H1 (cell line): Measurements from ENCODE around the gene RBM4B. TPM values are rescaled to one million over a fixed set of nuclear protein-coding genes. Genes with fewer than 3 reads are reported as not detected.

Experiments used
- CTCF ChIA-PET: fragments of 300-600 bp; sonication (Branson Sonifier 250); formaldehyde crosslinking; loops from one replicate; lab custom pipeline; 2021; ENCODE audit not compliant: partially characterized antibody; lab: Charles Lee
- POLR2A ChIA-PET: fragments of 300-600 bp; sonication (Branson Sonifier 250); formaldehyde crosslinking; loops from one replicate; lab custom pipeline; 2021; ENCODE audit warnings: inconsistent platforms; ENCODE audit not compliant: partially characterized antibody; lab: Charles Lee
- DNase-seq, 2 experiments: peaks; one replicate each; pipeline versions ENCODE4 v3.0.0 to v3.0.0-alpha.2; 2010 to 2022; ENCODE audit warnings: low spot score in 2 of 2, low read depth in 1 of 2, mixed read lengths in 1 of 2
- FAIRE-seq: peaks from 2 replicates; lab custom pipeline; 2011; peaks lifted over from hg19 to GRCh38; lab: Jason Lieb, UNC
- H2AFZ ChIP-seq: 2 replicates; pipeline ENCODE4 v1.8.1; 2012; ENCODE audit warnings: low read length, inconsistent platforms
- H2AK5ac ChIP-seq: 2 replicates; pipeline ENCODE4 v1.6.1; 2013; ENCODE audit warnings: low read depth, low read length
- H2BK120ac ChIP-seq: replicated peaks from 2 replicates; pipeline ENCODE3; 2013; ENCODE audit warnings: low read depth, low read length, inconsistent platforms
- H2BK12ac ChIP-seq: 2 replicates; pipeline ENCODE4 v1.6.1; 2013; ENCODE audit warnings: low read depth, low read length
- H2BK15ac ChIP-seq: 2 replicates; pipeline ENCODE4 v1.6.1; 2013; ENCODE audit warnings: low read length
- H2BK20ac ChIP-seq: 2 replicates; pipeline ENCODE4 v1.6.1; 2013; ENCODE audit warnings: low read length
- H2BK5ac ChIP-seq: 2 replicates; pipeline ENCODE4 v1.6.1; 2013; ENCODE audit warnings: low read depth, low read length
- H3K14ac ChIP-seq: 2 replicates; pipeline ENCODE4 v1.6.1; 2013; ENCODE audit warnings: inconsistent platforms; ENCODE audit not compliant: insufficient read length
- H3K18ac ChIP-seq: 2 replicates; pipeline ENCODE4 v1.6.1; 2013; ENCODE audit warnings: low read length; ENCODE audit errors: extremely low read depth
- H3K23ac ChIP-seq: 2 replicates; pipeline ENCODE4 v1.6.1; 2013; ENCODE audit warnings: inconsistent platforms; ENCODE audit not compliant: insufficient read length
- H3K23me2 ChIP-seq: 2 replicates; pipeline ENCODE4 v1.6.1; 2013; ENCODE audit warnings: low read depth, low read length
- H3K27ac ChIP-seq: 2 replicates; pipeline ENCODE4 v1.6.1; 2011; ENCODE audit warnings: low read depth, low read length, inconsistent platforms
- H3K27me3 ChIP-seq, 4 experiments: replicated peaks in 1 of 4; 1 replicate in 1 of 4; 2 replicates in 3 of 4; pipeline versions ENCODE4 v1.6.1 to v1.8.1; 2011 to 2013; ENCODE audit warnings: low read length in 3 of 4, mild to moderate bottlenecking in 3 of 4, inconsistent platforms in 2 of 4, mixed read lengths in 2 of 4, moderate library complexity in 1 of 4; ENCODE audit not compliant: control insufficient read depth in 3 of 4, insufficient read depth in 3 of 4; ENCODE audit errors: extremely low read depth in 1 of 4
- H3K36me3 ChIP-seq, 4 experiments: 2 replicates each; pipeline versions ENCODE4 v1.6.1 to v1.8.1; 2011 to 2013; ENCODE audit warnings: mild to moderate bottlenecking in 4 of 4, low read length in 3 of 4, moderate library complexity in 2 of 4, control low read depth in 1 of 4, inconsistent platforms in 1 of 4; ENCODE audit not compliant: insufficient read depth in 4 of 4, control insufficient read depth in 2 of 4
- H3K4ac ChIP-seq: replicated peaks from 2 replicates; pipeline ENCODE3; 2013; ENCODE audit warnings: low read length, low read depth, mixed read lengths, inconsistent platforms; ENCODE audit not compliant: insufficient read length
- H3K4me1 ChIP-seq, 4 experiments: replicated peaks in 1 of 4; 1 replicate in 1 of 4; 2 replicates in 3 of 4; pipeline versions ENCODE4 v1.6.1 to v1.8.1; 2011 to 2013; ENCODE audit warnings: low read length in 3 of 4, inconsistent platforms in 2 of 4, mixed read lengths in 1 of 4; ENCODE audit not compliant: insufficient read depth in 4 of 4, control insufficient read depth in 3 of 4
- H3K4me2 ChIP-seq, 2 experiments: 2 replicates each; pipeline versions ENCODE4 v1.6.1 to v1.8.1; 2011 to 2013; ENCODE audit warnings: low read depth in 2 of 2, low read length in 2 of 2, control low read depth in 1 of 2, inconsistent platforms in 1 of 2, mild to moderate bottlenecking in 1 of 2; ENCODE audit not compliant: insufficient read depth in 1 of 2
- H3K4me3 ChIP-seq, 4 experiments: fragments of 200-600, 300-600 bp in 1 of 4; sonication (generic), shearing (Covaris generic), sonication (Bioruptor Twin) in 1 of 4; 2 replicates each; pipeline versions ENCODE4 v1.5.1 to v1.8.1; 2011 to 2016; ENCODE audit warnings: low read length in 4 of 4, low read depth in 3 of 4, control low read depth in 2 of 4, inconsistent platforms in 2 of 4, mild to moderate bottlenecking in 2 of 4, mixed read lengths in 1 of 4, moderate library complexity in 1 of 4; ENCODE audit not compliant: insufficient read depth in 2 of 4; ENCODE audit errors: extremely low read depth in 1 of 4
- H3K56ac ChIP-seq: replicated peaks from 2 replicates; pipeline ENCODE3; 2013; ENCODE audit warnings: low read depth, mild to moderate bottlenecking, mixed read lengths, low read length, inconsistent platforms; ENCODE audit not compliant: insufficient read length
- H3K79me1 ChIP-seq: 2 replicates; pipeline ENCODE4 v1.6.1; 2013; ENCODE audit warnings: low read depth, low read length, control low read depth
- H3K79me2 ChIP-seq, 2 experiments: 2 replicates each; pipeline versions ENCODE4 v1.6.1 to v1.8.1; 2012 to 2013; ENCODE audit warnings: low read length in 2 of 2, mild to moderate bottlenecking in 2 of 2, inconsistent platforms in 1 of 2; ENCODE audit not compliant: insufficient read depth in 2 of 2, control insufficient read depth in 1 of 2
- H3K9ac ChIP-seq, 4 experiments: replicated peaks in 1 of 4; 1 replicate in 1 of 4; 2 replicates in 3 of 4; pipeline versions ENCODE4 v1.6.1 to v1.8.1; 2011 to 2013; ENCODE audit warnings: low read depth in 3 of 4, low read length in 3 of 4, control low read depth in 2 of 4, mild to moderate bottlenecking in 2 of 4, moderate library complexity in 2 of 4, inconsistent platforms in 1 of 4; ENCODE audit errors: extremely low read depth in 1 of 4
- H3K9me3 ChIP-seq, 2 experiments: 2 replicates each; pipeline versions ENCODE4 v1.6.1 to v1.8.1; 2012 to 2013; ENCODE audit warnings: mild to moderate bottlenecking in 2 of 2, moderate library complexity in 2 of 2, control low read depth in 1 of 2, inconsistent platforms in 1 of 2, low read depth in 1 of 2, low read length in 1 of 2, mixed read lengths in 1 of 2; ENCODE audit not compliant: insufficient read depth in 2 of 2
- H4K20me1 ChIP-seq, 2 experiments: replicated peaks in 1 of 2; 2 replicates each; pipeline versions ENCODE3 to v1.8.1; 2011 to 2013; ENCODE audit warnings: inconsistent platforms in 2 of 2, low read length in 2 of 2, mild to moderate bottlenecking in 1 of 2; ENCODE audit not compliant: insufficient read depth in 2 of 2, control insufficient read depth in 1 of 2
- H4K5ac ChIP-seq: 2 replicates; pipeline ENCODE4 v1.6.1; 2013; ENCODE audit warnings: low read length, low read depth, mixed read lengths, inconsistent platforms; ENCODE audit not compliant: insufficient read length
- H4K8ac ChIP-seq: 2 replicates; pipeline ENCODE4 v1.8.0; 2013; ENCODE audit warnings: mild to moderate bottlenecking, moderate library complexity, low read length, inconsistent platforms; ENCODE audit not compliant: insufficient read depth; ENCODE audit errors: extremely low read depth
- H4K91ac ChIP-seq: replicated peaks from 2 replicates; pipeline ENCODE3; 2013; ENCODE audit warnings: low read length, mixed read lengths, inconsistent platforms; ENCODE audit not compliant: insufficient read length
- BACH1 ChIP-seq: IDR thresholded peaks from 2 replicates; pipeline ENCODE4 v1.6.1; 2012; ENCODE audit warnings: low read length, improper control_type of control experiment
- BRCA1 ChIP-seq: IDR thresholded peaks from 2 replicates; pipeline ENCODE4 v1.6.1; 2012; ENCODE audit warnings: low read depth, low read length, improper control_type of control experiment
- CHD2 ChIP-seq: IDR thresholded peaks from 2 replicates; pipeline ENCODE4 v1.6.1; 2012; ENCODE audit warnings: low read length, improper control_type of control experiment
- CREB1 ChIP-seq: IDR thresholded peaks from 2 replicates; pipeline ENCODE4 v1.6.1; 2012; ENCODE audit warnings: inconsistent platforms
- RAD21 ChIP-seq, 2 experiments: IDR thresholded peaks in 1 of 2; conservative IDR thresholded peaks in 1 of 2; 2 replicates each; pipeline ENCODE4 v1.6.1; 2011; ENCODE audit warnings: low read depth in 2 of 2, low read length in 2 of 2, improper control_type of control experiment in 1 of 2, inconsistent platforms in 1 of 2, mild to moderate bottlenecking in 1 of 2, moderate library complexity in 1 of 2
- RBBP5 ChIP-seq: IDR thresholded peaks from 2 replicates; pipeline ENCODE4 v1.7.1; 2012; ENCODE audit warnings: low read depth, mild to moderate bottlenecking, inconsistent platforms, low read length, moderate library complexity, borderline replicate concordance
- RFX5 ChIP-seq: IDR thresholded peaks from 2 replicates; pipeline ENCODE4 v1.6.1; 2011; ENCODE audit warnings: low read depth, low read length, improper control_type of control experiment, borderline replicate concordance
- TAF1 ChIP-seq: IDR thresholded peaks from 2 replicates; pipeline ENCODE4 v1.6.1; 2011; ENCODE audit warnings: mild to moderate bottlenecking, low read depth, low read length
- TEAD4 ChIP-seq: IDR thresholded peaks from 2 replicates; pipeline ENCODE4 v1.6.1; 2012; ENCODE audit warnings: low read depth, low read length, inconsistent platforms, mixed read lengths
- YY1 ChIP-seq: IDR thresholded peaks from 2 replicates; pipeline ENCODE4 v1.6.1; 2011; ENCODE audit warnings: low read depth, mild to moderate bottlenecking, low read length
- WGBS, 2 experiments: shearing (Covaris generic) in 1 of 2; methylation state at CpG; one replicate each; pipeline versions ENCODE4 v1.1.6 to v1.1.7; 2013 to 2015; ENCODE audit warnings: low lambda C conversion rate in 2 of 2, mixed read lengths in 2 of 2, inconsistent platforms in 1 of 2, low coverage in 1 of 2, missing lambda C conversion rate in 1 of 2; ENCODE audit not compliant: insufficient replicate concordance in 2 of 2, insufficient coverage in 1 of 2, insufficient read length in 1 of 2; ENCODE audit errors: extremely low coverage in 1 of 2, missing lambda C conversion rate in 1 of 2; 5-methylcytosine and 5-hydroxymethylcytosine counted together
- polyA plus RNA-seq, 7 experiments: library from polyadenylated mRNA; depleted of rRNA in 3 of 7; stranded (reverse) in 5 of 7; unstranded in 2 of 7; fragments of >200 nt in 5 of 7; fragments of 200-250 nt in 2 of 7; gene quantifications; 1 replicate in 5 of 7; 2 replicates in 1 of 7; 4 replicates in 1 of 7; pipeline versions ENCODE4 v1.2.1 to v1.2.3, GENCODE V29; 2011 to 2013; ENCODE audit warnings: missing spikeins in 2 of 7, mixed read lengths in 2 of 7
- total RNA-seq: library from RNA; stranded (reverse); fragmentation: NEBNext Ultra II Directional; extraction: Animal tissue kit (Norgen Biotek cat#: 25700); gene quantifications from 2 replicates; pipeline ENCODE4 v1.2.1, GENCODE V29; 2021

Gene RBM4B
- total and polyA plus RNA-seq, 2 of the 8 experiments (the other 6 are each of a cell fraction or from before 2014, with no cell fraction given), result 27.5 to 30.5 TPM

- Histone ChIP-seq H3K4me2 (peak within 1 kb of the TSS; percentile 67 to 88), H2BK15ac (no peak within 1 kb of the TSS), H3K4ac (peak within 1 kb of the TSS; percentile 93), H2AK5ac (peak within 1 kb of the TSS; percentile 92), H3K36me3 (peaks cover 18 to 53% (median 32%) of the 10 kb centered on the region in 4 experiments), H3K9me3 (no peaks in the 10 kb centered on the region), H3K27me3 (no peaks in the 10 kb centered on the region), H3K27ac (peak within 1 kb of the TSS; percentile 99), H3K18ac (peak within 1 kb of the TSS; percentile 98), H3K9ac (peak within 1 kb of the TSS; percentile 95 to 100 (median 99)), H3K23ac (no peak within 1 kb of the TSS), H3K23me2 (peaks cover 10% of the 10 kb centered on the region), H2AFZ (peak within 1 kb of the TSS; percentile 25; the same call in 1 of the 2 replicates), H4K91ac (peak within 1 kb of the TSS; percentile 95), H3K79me2 (peaks cover 45 to 74% of the 10 kb centered on the region in 2 experiments), H3K56ac (peak within 1 kb of the TSS; percentile 97), H3K4me3 (peak within 1 kb of the TSS; percentile 84 to 98 (median 94)), H2BK120ac (peak within 1 kb of the TSS; percentile 26), H4K8ac (peak within 1 kb of the TSS; percentile 100), H4K5ac (peak within 1 kb of the TSS; percentile 97), H4K20me1 (peaks cover 23 to 35% of the 10 kb centered on the region in 2 experiments), H3K79me1 (no peaks in the 10 kb centered on the region; the same call in none of the 2 replicates), H2BK12ac (peak within 1 kb of the TSS; percentile 84; the same call in 1 of the 2 replicates), H2BK5ac (peak within 1 kb of the TSS; percentile 100), H3K14ac (no peak within 1 kb of the TSS), H3K4me1 (peaks cover 0 to 20% (median 14%) of the 10 kb centered on the region in 4 experiments; a peak in 5 of 7 replicates), H2BK20ac (no peak within 1 kb of the TSS)
- CTCF ChIA-PET, result interaction anchor here (0.6 to 2.9 kb wide), 15 partner anchors 10 to 127 kb away, joined by 3 to 10 read pairs (median 3); partner anchors contain the start of genes CCDC87 and RBM4B
- DNase-seq (peak; percentile 94 to 99), FAIRE-seq (no peak)
- WGBS, 2 experiments, result 2% methylated on average over 63 of the region's 63 CpGs; no CpG with 5 or more reads in 1 of the 2 experiments
- POLR2A ChIA-PET, result interaction anchor here (0.6 to 66.2 kb wide), 27 partner anchors 4 to 277 kb away, joined by 3 to 2165 read pairs (median 4); partner anchors contain the start of genes ACTN3, CCDC87, CCS and CTSF
- TF ChIP-seq RBBP5 (peak; percentile 73; the same call in 1 of the 2 replicates), YY1 (peak; percentile 95), CREB1 (peak; percentile 77), BRCA1 (no peak), TEAD4 (no peak), RFX5 (0 out of 2 replicates have a peak, but pooled peaks have one; percentile 13), TAF1 (peak; percentile 94), RAD21 (IDR thresholded peaks at IDR 0.05 in 1 of 2, conservative IDR thresholded peaks at IDR 0.05 in 1 of 2; ENCODE audit: low read depth in 2 of 2, low read length in 2 of 2) (0 out of 4 replicates have a peak, but pooled peaks of 1 of the 2 experiments have one; percentile 4), BACH1 (no peak), CHD2 (peak; percentile 87)
Observed at GRCh38 chr11:66638177-66639065, 39.3 kb downstream of the RBM4B start, which contains the start of gene RBM4. Gene RBM4 (plus strand): TSS chr11:66638703. CDS start chr11:66639712, 1,009 bp downstream.
